A172 (cell line): ENCODE measurements around the gene EZR. TPM values are rescaled to one million over a fixed set of nuclear protein-coding genes. Genes with fewer than 3 reads are reported as not detected.

Source experiments
- DNase-seq: peaks from one replicate; pipeline ENCODE4 v3.0.0-alpha.2; 2015; ENCODE audit warnings: low spot score
- total RNA-seq: library from RNA; depleted of rRNA; stranded (reverse); fragments of >200 nt; shearing (Covaris generic); gene quantifications from 2 replicates; pipeline ENCODE4 v1.2.3, GENCODE V29; 2014

The EZR gene
- total RNA-seq, 1 experiment from 2014 or later = 446 TPM

- no peak for DNase-seq
Observed at GRCh38 chr6:158776737-158777136, 42.4 kb downstream of the EZR start.

DNA sequence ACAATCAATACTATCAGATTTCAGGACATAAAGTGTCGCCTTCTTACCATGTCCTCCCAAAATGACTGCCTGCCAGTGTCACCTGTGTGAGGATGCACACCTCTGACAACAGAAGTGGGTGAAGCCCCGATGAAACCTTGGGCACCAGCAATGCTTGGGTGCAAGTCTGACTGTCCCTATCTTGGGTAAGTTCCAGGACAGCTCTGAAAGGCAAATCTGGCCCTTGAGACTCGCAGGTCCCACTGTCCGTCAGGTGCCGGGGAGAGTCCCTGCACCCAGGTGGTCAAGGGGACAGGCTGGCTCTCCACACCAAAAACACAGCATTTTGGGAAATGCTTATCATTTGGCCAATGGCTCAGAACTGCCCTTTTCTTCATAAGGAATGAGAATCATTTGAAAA, 43.3 kb downstream of the EZR start:
- no peak for DNase-seq

DNA sequence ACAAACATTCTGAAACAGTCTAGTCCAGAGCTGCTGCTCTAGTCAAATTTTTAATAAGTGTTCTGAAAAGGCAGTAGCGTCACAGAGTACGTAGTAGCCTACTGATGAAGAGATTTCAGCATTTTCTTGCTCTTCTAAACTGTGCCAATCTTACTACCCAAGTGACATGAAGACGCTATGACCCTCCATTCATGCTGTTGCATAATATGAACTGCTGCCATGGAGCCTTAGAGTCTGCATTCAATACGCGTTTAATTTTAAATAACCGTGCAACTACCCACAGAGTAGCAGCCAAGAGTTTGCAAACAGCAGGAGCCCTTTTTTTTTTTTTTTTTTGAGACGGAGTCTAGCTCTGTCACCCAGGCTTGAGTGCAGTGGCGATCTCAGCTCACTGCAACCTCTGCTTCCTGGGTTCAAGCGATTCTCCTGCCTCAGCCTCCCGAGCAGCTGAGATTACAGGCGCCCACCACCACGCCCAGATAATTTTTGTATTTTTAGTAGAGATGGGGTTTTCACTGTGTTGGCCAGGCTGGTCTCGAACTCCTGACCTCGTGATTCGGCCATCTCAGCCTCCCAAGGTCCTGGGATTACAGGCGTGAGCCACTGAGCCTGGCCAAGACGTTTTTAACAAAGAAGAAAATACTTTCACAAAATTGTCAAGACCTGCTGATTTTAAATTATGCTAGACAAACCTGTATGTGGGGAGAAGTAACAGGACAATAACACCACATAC, 44.3 kb downstream of the EZR start:
- DNase-seq = no peak

GRCh38 chr6:158773581-158774449, 45.4 kb downstream of the EZR start:
- no peak for DNase-seq

DNA sequence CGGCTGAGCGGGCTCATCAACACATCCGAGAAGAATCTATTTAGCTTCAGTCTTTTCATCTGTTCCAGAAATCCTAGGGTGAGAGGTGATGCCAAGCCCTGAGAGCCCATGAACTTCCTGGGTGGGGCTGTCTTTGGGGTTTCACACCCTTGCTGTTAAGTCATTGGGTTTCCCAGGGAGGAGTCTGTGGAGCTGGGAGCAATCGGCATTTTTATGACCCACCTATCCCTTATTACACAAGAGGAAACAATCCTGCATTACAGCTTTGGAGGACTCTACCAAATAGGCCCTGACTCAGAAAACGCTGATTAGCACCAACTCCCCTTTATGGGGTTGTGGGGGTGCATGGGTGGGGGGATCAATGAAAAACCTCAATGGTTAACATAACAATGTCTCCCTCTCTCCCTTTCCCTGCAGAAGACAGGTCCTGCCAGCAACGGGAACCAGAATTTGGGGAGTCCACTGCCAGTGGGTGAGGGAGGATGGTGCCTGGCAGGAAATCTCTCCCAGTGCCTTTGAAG, 46.3 kb downstream of the EZR start:
- peak; percentile 44 for DNase-seq

DNA sequence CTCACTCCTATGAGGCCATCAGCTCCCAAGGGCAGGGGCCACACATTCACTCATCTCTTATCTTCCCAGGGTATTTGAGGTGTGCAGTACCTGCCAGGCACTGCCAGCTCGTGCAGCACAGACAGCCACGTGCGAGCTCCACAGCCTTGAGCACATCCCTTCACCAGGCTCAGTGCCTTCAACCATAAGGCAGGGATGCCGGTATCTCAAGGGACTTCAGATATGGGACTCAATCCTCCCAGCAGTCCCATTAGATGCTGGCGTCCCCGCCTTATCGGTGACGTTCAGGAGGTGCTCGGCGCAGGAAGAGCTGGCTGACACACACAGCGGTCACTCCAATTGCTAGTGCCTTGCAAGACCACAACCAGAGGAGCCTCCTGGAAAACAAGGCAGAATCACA, 47.0 kb downstream of the EZR start:
- DNase-seq = no peak

- DNase-seq = no peak
Observed at GRCh38 chr6:158771399-158772152, 47.6 kb downstream of the EZR start.

- no peak for DNase-seq
Observed at GRCh38 chr6:158770533-158771330, 48.4 kb downstream of the EZR start.

DNA sequence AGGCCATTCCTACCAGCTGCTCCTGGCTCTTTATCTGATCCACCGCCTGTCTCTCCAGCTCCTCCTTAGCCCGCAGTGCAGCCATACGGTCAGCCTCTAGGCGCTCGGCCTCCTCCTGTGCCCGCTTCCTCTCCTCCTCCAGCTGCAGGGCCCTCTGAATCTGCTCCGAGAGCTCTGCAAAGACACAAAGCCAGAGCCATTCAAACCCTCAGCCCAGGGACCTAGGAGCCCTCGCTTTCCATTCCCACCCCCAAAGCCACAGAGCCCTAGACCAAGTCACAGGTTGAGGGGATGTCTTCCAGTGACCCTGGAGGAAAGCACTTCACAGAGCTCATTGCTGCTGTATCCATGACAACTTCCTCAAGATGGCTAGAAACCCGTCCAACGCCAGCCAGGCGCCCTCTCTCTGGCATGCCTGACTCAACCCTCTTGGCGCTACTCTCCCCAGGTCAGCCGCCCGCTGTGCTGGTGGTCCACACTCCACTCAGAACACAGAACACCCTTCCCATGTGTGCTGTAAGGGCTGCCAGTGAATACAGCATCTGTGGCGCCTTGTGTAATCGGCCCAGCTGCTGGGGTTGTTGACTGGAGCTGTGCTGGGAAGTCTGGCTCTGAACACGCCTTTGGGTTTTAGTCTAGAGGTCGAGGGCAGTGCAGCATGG, 49.3 kb downstream of the EZR start:
- DNase-seq = no peak

DNA sequence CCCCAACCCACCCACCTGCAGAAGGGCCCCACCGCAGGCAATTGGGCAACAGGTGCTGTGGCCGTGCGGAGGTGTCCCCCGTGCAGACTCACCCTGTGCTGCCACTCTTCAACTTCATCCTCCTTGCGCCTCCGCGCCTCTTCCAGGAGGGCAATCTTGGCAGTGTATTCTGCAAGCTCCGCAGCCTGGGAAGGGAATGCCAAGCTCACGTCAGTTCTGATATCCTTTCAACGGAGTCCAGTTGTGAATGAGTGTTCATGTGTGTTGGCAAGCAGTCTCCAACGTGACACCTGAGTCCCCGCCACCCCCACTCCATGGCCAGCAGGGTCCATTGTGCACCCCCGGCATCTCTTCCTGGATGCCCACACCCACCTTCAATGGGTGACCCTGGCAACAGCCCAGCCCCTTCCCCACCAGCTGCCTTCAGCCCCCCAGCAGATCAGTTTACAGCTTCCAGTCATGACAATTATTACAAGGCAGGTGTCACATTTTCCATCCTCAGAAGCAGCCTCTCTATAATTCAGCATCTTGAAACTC, 49.9 kb downstream of the EZR start:
- DNase-seq = no peak

GRCh38 chr6:158768436-158768835, 50.7 kb downstream of the EZR start:
- DNase-seq = no peak

- no peak for DNase-seq
Observed at GRCh38 chr6:158767709-158768108, 51.5 kb downstream of the EZR start.

DNA sequence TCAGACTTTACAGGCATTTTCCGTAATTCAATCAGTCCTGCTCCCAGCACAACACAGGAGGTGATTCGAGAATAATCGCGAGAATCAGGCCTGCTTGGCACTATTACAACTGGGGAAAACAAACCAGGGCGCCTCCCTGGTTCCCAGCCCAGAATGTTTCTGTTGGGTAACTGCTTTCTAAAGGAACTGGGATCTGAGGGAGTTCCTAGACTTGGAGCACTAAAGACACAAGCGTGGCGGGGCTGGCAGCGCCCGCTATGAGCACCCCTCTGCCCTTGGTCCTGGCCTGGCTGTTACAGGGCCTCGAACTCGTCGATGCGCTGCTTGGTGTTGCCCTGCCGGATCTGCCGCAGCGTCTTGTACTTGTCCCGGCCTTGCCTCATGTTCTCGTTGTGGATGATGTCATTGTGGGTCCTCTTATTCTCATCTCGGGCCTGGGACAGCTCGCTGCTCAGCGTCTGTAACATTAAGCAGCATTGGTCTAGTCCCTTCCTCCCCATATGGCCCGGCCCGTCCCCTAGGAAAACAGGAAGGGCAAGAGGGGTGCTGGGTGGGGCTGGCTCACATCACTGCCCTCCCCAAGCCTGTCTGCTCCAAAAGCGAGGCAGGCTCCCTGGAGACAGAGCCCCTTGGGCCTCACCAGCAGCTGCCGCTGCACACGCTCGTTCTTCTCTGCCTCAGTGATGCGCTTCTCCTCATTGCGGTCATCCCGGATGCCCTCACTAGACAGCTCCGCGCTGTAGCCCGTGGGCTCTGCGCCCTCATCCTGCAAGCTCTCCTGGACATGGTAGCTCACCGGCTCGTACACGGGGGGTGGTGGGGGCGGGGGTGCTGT, 52.3 kb downstream of the EZR start:
- DNase-seq = no peak

- no peak for DNase-seq
Observed at GRCh38 chr6:158765499-158766068, 53.6 kb downstream of the EZR start.

DNA sequence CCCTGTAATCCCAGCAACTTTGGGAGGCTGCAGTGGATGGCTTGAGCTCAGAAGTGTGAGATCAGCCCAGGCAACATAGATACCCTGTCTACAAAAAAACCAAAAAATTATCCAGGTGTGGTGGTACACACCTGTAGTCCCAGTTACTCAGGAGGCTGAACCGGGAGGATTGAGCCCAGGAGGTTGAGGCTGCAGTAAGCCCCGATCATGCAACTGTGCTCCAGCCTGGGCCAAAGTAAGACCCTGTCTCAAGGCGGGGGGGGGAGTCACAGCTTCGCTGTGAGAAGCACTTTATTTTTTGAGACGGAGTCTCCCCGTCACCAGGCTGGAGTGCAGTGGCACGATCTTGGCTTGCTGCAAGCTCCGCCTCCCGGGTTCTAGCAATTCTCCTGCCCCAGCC, 54.2 kb downstream of the EZR start:
- no peak for DNase-seq

DNA sequence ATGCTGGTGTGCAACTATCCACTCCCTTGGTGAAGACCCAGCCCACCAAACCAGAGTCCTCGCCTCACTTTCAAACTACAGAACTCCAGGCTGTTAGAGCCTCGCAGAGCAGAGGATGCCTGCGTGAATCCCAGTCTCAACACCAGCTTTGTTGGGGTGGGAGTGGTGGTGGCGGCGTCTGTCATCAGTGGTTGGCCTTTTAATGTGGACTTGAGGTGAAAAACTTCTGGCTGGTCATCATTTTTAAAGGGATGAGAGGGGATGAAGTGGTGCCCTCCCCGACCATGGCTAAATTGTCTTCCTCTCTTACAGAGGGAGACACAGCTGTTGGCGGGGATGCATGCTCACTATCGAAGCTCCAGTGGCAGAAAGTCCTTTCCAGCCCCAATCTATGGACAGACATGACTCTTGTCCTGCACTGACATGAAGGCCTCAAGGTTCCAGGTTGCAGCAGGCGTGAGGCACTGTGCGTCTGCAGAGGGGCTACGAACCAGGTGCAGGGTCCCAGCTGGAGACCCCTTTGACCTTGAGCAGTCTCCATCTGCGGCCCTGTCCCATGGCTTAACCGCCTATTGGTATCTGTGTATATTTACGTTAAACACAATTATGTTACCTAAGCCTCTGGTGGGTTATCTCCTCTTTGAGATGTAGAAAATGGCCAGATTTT, 54.9 kb downstream of the EZR start:
- DNase-seq = no peak

DNA sequence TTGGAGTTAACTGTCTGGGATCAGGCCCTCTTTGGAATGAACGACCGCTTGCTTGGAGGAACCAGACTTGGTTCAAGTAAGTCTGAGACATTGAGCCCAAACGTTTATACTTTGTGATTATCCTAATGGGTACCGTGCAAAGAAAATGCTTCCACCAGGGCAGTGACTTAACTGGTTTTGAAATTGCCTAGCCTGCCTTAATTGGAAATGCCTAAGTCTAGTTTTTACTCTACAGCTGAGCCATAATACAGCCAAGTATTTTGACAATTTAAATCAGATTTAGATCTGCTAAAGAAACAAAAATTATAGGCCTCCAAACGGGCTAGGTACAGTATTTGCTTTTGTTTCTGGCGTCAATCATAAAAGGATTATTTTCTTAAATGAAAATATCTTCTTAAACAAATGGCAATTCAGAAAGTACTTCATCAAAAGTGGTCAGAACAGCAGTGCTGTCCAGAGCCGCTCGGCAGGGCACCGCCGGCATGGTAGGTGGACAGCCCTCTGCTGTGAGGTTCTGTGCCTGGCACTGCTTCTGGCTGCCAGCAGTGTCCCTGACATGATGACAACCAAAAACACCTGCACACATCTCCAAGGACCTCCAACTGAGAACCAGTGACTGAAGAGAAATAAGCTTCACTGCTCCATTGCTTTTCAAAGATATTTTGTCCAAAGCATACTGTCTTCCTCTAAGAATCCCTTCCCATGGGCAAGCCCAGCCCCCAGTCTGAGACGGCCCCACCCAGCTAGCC, 55.6 kb downstream of the EZR start:
- DNase-seq = no peak
